ENCODE results near the gene SH3BP2.

The SH3BP2 gene

GRCh38 chr4:2805712-2806389, 13.0 kb downstream of the SH3BP2 start:
- DNase-seq: no peak

- no peak for DNase-seq
Measured at GRCh38 chr4:2806390-2807355, 13.8 kb downstream of the SH3BP2 start.

- no peak for DNase-seq
Measured at GRCh38 chr4:2807571-2807970, 14.7 kb downstream of the SH3BP2 start.

GRCh38 chr4:2808001-2808400, 15.1 kb downstream of the SH3BP2 start:
- no peak for DNase-seq

GRCh38 chr4:2809610-2810180, 16.8 kb downstream of the SH3BP2 start:
- DNase-seq: no peak

GRCh38 chr4:2810388-2810787, 17.5 kb downstream of the SH3BP2 start:
- DNase-seq: no peak

- peak; percentile 14 for DNase-seq
Measured at GRCh38 chr4:2811830-2812611, 19.1 kb downstream of the SH3BP2 start.

GRCh38 chr4:2812612-2813354, 19.9 kb downstream of the SH3BP2 start:
- no peak for DNase-seq

GRCh38 chr4:2813446-2814405, 20.8 kb downstream of the SH3BP2 start:
- DNase-seq: no peak

GRCh38 chr4:2814627-2815270, 21.9 kb downstream of the SH3BP2 start:
- DNase-seq: no peak

GRCh38 chr4:2816401-2816954, 23.6 kb downstream of the SH3BP2 start:
- DNase-seq: no peak

- DNase-seq: no peak
Measured at GRCh38 chr4:2817137-2817536, 24.3 kb downstream of the SH3BP2 start.

- DNase-seq: peak; percentile 63
Measured at GRCh38 chr4:2817701-2818350, 24.9 kb downstream of the SH3BP2 start.

- peak; percentile 28 for DNase-seq
Measured at GRCh38 chr4:2818351-2818939, 25.6 kb downstream of the SH3BP2 start.

- DNase-seq: no peak
Measured at GRCh38 chr4:2819244-2820215, 26.6 kb downstream of the SH3BP2 start.

- peak; percentile 4 for DNase-seq
Measured at GRCh38 chr4:2820216-2820982, 27.5 kb downstream of the SH3BP2 start.

Data from NCI-H345 (cell line).